Activated CD4-positive, CD25-positive, alpha-beta regulatory T cell treated with anti-CD3 and anti-CD28 coated beads, Interleukin-2, amount 50 U/mL, for 16 hours (primary cell): ENCODE data around the gene ITLN2.
"Not testable (repeated sequence)": the region's sequence is repeated elsewhere in the genome, so short reads cannot be mapped to it uniquely, and the experiment has no call there.

ENCODE experiments used
- DNase-seq: peaks from one replicate; pipeline ENCODE4 v3.0.0-alpha.2; 2020; ENCODE audit warnings: low read depth, low spot score

ITLN2 gene

DNA sequence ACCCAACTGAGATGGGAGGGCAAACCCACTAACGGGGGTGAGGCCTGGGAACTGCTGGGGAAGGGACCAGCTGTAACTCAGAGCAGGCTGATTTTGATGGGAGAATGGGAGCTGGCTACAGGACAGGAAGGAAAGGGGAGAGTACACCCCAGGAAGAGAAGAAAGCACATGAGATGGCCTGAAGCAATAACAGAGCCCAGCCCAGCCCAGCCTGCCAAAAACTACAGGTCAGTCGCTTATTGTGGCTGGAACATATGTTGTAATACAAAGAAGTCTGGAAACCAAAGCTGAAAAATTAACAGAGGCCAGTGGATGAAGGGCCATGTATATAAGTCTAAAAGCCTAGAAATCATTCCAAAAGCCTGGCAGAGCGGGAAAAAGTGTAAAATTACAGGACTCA, 1.6 kb downstream of the ITLN2 start:
- DNase-seq: no peak

DNA sequence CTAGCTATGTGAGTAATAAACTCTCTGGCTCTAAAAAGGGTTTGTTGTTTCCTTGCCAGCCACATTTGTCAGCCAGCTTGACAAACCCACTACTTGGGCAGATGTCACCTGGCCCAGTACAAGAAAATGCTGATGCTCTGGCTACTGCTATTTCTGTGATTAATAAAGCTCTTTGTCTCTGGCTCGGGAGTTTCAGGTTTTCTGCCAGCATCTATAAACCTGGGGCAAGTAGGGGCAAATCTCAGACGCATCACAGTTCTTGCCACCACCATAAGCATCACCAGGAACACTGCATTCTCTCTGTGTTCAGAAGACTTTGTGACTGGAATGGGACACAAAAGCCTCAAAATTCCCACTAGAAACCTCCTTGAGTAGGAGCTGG, 2.5 kb downstream of the ITLN2 start:
- no peak for DNase-seq

GRCh38 chr1:160951443-160952128, 3.0 kb downstream of the ITLN2 start:
- DNase-seq: peak; percentile 37

- no peak for DNase-seq
Observed at GRCh38 chr1:160950657-160951056, 4.0 kb downstream of the ITLN2 start.

DNA sequence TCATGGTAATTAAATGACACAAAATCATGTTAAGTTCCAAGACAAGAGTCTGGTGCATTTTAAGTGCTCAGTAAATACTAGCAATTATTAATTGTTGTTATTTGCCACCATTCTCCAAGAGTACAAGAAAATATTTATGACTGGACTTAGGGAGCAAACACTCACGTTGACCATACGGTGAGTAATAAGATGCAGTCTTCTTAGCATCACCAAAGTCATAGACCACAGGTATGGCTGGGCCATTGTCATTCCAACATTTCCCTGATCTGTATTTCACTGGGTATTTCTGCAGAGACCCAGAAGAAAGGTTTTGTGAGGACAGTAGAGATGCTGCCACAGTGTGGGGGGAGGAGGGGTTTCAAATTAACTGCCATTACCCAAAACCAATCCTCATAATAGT, 4.7 kb downstream of the ITLN2 start:
- DNase-seq: no peak

GRCh38 chr1:160949216-160949880, 5.3 kb downstream of the ITLN2 start:
- not testable (repeated sequence) for DNase-seq

- not testable (repeated sequence) for DNase-seq
Observed at GRCh38 chr1:160947174-160947759, 7.3 kb downstream of the ITLN2 start.

- not testable (repeated sequence) for DNase-seq
Observed at GRCh38 chr1:160945881-160946280, 8.7 kb downstream of the ITLN2 start.

GRCh38 chr1:160945079-160945478, 9.5 kb downstream of the ITLN2 start:
- no peak for DNase-seq

DNA sequence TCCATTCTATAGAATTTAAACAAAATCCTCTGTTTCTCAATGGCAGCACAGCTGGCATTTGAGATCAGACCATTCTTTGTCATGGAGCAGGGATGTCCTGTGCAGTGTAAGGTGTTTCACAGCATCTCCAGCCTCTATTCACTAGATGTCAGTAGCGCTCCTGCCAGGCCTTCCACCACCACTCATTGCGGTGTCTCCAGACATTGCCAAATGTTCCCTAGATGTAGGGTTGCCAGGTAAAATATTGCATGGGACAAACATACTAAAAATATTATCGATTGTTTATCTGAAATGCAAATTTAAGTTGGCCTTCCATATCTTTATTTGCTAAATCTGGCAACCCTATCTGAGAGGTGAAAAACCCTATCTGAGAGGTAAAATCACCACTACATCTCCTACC, 11.7 kb downstream of the ITLN2 start:
- no peak for DNase-seq

DNA sequence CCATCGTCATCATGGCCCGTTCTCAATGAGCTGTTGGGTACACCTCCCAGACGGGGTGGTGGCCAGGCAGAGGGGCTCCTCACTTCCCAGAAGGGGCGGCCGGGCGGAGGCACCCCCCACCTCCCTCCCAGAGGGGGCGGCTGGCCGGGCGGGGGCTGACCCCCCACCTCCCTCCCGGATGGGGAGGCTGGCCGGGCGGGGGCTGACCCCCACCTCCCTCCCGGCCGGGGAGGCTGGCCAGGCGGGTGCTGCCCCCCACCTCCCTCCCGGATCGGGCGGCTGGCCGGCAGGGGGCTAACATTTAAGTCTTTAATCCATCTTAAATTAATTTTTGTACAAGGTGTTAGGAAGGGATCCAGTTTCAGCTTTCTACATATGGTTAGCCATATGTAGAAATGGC, 17.9 kb downstream of the ITLN2 start:
- not testable (repeated sequence) for DNase-seq

DNA sequence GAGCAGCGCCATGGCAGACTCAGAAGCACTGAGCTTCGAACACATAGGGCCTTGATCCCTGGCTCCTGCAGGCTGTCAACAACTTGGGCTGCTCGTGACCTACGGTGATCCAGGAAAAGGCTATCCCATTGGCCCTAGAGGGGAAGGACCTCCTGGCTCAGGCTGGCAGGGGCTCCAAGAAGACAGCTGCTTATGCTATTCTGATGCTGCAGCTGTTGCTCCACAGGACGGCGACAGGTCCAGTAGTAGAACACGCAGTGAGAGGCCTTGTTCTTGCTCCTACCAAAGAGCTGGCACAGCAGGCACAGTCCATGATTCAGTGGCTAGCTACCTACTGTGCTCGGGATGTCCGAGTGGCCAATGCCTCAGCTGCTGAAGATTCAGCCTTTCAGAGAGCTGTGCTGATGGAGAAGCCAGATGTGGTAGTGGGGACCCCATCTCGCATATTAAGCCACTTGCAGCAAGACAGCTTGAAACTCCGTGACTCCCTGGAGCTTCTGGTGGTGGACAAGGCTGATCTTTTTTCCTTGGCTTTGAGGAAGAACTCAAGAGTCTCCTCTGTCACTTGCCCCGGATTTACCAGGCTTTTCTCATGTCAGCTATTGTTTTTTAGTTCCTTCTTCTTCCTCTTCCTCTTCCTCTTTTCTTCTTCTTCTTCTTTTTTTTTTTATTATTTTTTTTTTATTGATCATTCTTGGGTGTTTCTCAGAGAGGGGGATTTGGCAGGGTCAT, 18.9 kb downstream of the ITLN2 start:
- no peak for DNase-seq

- DNase-seq: not testable (repeated sequence)
Observed at GRCh38 chr1:160933305-160933704, 21.3 kb downstream of the ITLN2 start.

DNA sequence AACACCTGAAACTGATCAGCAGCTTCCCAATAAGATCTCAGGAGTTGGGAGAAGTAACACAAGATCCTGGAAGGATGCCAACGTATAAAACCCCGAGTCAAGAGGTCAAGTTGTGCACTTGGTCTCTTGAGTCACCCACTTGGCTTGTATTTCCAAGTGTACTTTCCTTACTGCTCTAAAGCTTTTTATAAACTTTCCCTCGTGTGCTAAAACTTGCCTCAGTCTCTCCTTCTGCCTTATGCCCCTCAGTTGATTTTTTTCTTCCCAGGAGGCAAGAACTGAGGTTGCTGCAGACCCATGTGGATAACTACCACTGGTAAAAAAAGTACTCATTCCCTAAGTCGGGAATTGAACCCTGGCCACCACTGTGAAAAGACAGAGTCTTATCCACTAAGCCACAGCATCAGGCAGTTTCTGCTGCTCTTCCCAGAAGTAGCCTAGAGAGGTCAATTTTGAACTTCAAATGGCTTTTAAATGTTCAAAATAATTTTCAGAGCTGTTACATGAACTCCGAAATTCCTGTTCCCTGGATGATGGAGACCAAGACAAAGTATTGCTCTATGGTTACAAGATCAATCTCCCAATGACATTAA, 28.9 kb downstream of the ITLN2 start:
- no peak for DNase-seq

DNA sequence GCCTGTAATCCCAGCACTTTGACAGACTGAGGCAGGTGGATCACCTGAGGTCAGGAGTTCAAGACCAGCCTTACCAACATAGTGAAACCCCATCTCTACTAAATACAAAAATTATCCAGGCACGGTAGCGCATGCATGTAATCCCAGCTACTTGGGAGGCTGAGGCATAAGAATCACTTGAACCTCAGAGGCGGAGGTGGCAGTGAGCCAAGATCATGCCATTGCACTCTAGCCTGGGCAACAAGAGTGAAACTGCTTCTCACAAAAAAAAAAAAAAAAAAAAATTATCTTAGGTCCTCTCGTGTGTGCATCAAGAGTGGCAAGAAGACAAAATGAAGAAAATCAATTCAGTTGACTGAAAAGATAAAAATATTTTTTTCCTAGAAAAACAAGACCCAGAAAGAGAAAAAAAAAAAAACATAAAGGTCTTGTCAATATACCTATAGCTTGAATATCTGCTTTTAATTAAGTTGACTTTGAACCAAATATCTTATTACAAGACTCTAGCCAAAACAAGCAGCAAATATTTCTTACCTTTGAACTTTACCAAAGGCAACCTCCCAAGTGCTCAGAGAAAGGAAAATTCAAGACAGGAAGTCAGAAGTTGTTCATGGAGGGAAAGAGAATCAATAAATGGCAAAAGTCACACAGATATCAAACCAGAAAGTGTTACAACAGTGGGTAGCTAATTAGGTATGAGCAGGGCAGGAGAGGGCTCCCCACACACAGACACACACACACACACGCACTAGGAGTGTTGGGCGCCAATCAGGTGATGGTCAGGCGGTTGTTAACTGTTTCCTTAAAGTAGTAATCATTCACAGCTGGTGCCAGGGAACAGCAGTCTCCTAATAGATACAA, 29.6 kb downstream of the ITLN2 start:
- no peak for DNase-seq

- DNase-seq: no peak
Observed at GRCh38 chr1:160916666-160917065, 37.9 kb downstream of the ITLN2 start.

DNA sequence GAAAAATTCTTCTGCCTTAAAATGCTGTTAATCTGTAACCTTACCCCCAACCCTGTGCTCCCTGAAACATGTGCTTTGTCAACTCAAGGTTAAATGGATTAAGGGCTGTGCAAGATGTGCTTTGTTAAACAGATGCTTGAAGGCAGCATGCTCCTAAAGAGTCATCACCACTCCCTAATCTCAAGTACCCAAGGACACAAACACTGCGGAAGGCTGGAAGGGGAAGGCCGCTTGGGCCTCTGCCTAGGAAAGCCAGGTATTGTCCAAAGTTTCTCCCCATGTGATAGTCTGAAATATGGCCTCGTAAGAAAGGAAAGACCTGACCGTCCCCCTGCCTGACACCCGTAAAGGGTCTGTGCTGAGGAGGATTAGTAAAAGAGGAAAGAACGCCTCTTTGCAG, 41.4 kb downstream of the ITLN2 start:
- not testable (repeated sequence) for DNase-seq

- no peak for DNase-seq
Observed at GRCh38 chr1:160911925-160912324, 42.7 kb downstream of the ITLN2 start.

DNA sequence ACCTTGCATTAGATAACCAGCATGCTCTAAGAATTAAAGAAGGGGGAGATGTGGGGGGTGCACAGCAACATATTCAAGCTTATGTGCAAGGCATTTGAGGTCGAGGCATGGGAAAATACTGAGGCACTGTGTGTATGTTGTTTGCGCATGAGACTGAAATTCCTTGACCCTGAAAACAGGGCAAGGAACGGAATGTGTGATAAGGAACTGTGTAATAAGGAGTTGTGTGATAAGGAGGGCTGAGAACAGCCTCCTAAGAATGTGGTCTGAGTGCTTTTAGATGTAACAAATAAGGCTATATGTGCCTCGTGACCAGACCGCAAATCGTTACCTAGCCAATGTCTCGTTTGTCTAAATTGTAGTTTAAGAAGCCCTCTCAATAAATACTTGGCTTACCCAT, 43.2 kb downstream of the ITLN2 start:
- no peak for DNase-seq

GRCh38 chr1:160910170-160910750, 44.3 kb downstream of the ITLN2 start:
- DNase-seq: no peak

GRCh38 chr1:160907976-160908375, 46.6 kb downstream of the ITLN2 start:
- DNase-seq: no peak
